ENCODE measurements around the gene ZNF691. TPM values are rescaled to one million over a fixed set of nuclear protein-coding genes. Genes with fewer than 3 reads are reported as not detected.

ZNF691 gene
- total RNA-seq, 4 donors from 2014 or later: 7.6 to 11.6 (median 9.9) TPM

DNA sequence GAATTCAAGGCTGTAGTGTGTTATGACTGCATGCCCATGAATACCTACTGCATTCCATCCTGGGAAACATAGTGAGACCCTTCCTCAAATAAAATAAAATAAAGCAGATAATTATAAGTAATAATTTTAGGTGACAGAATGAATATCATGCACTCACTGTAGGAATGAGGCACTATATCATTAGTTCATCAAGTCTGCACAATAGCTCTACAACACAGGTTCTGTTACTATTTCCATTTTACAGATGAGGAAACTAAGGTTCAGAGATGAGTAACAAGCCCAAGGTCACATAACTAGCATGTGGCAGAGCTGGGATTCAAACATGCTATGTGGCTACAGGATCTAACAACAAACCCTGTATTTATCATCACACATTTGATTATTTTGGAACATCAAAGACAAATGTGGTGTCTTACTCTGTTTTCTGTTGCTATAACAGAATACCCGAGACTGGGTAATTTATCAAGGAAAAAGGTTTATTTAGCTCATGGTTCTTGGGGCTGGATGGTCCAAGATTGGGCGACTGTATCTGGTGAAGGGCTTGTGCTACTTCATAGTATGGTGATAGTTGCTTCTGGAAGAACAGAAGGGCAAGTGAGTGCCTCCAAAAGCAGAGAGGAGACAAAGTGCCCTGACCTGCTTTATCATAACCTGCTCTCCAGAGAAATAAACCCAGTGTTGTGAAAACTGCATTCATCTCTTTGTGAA lies 4.8 kb upstream of the ZNF691 start:
- no peak for DNase-seq (ENCODE audit: low spot score in 2 of 2)
- 91 to 93% methylated on average over 2 of the region's 2 CpGs for WGBS, 2 donors
- intact Hi-C loops (cut with DNase I; ENCODE audit: low total_unique reads): no loop called here
- TF ChIP-seq POLR2A (IDR thresholded peaks at IDR 0.05): no peak
- TF ChIP-seq, protein P1, sequence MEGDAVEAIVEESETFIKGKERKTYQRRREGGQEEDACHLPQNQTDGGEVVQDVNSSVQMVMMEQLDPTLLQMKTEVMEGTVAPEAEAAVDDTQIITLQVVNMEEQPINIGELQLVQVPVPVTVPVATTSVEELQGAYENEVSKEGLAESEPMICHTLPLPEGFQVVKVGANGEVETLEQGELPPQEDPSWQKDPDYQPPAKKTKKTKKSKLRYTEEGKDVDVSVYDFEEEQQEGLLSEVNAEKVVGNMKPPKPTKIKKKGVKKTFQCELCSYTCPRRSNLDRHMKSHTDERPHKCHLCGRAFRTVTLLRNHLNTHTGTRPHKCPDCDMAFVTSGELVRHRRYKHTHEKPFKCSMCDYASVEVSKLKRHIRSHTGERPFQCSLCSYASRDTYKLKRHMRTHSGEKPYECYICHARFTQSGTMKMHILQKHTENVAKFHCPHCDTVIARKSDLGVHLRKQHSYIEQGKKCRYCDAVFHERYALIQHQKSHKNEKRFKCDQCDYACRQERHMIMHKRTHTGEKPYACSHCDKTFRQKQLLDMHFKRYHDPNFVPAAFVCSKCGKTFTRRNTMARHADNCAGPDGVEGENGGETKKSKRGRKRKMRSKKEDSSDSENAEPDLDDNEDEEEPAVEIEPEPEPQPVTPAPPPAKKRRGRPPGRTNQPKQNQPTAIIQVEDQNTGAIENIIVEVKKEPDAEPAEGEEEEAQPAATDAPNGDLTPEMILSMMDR (IDR thresholded peaks at IDR 0.05): no peak
- H3K4me3 ChIP-seq (ENCODE audit: low read depth, poor library complexity, severe bottlenecking): no peak overlapping the region

DNA sequence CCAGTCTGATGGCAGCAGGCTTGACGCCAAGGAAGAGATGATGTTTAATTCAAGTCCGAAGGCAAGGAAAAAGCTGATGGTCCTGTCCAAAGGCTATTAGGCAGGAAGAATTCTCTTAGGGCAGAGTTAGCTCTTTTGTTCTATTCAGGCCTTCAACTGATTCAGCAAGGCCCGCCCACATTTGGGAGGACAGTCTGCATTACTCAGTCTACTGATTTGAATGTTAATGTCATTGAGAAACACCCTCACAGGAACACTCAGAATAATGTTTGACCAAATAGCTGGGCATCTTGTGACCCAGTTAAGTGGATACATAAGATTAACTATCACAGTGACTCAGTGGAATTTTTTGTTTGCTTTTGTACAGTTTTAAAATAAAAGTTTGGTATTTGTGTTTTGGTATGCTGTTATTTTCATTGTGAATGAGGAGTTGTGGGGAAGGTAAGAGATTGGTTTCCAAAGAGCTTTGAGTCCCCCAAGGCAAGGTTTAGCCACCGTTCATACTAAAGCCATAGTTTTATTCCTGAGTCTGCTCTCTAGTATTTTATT lies 1.7 kb upstream of the ZNF691 start:
- WGBS, 2 donors: 88 to 94% methylated on average over 4 of the region's 4 CpGs
- H3K4me3 ChIP-seq (ENCODE audit: low read depth, poor library complexity, severe bottlenecking): no peak overlapping the region
- TF ChIP-seq, protein P1 (IDR thresholded peaks at IDR 0.05): no peak
- no peak for TF ChIP-seq POLR2A (IDR thresholded peaks at IDR 0.05)
- no peak for DNase-seq (ENCODE audit: low spot score in 2 of 2)
- intact Hi-C loops (cut with DNase I; ENCODE audit: low total_unique reads): no loop called here

DNA sequence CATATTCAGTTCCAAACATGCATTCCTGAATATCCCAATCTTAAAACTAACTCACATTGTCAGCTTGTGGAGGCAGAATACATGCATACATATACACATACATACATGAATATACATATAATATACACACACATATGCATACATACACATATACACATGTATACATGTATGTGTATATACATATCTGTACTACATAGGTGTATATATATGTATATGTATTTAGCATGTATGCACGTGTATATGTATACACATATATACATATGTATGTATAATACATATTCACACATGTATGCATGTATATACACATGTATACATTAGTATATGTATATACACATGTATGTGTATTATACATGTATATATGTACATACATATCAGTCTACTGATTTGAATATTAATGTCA lies 1.2 kb upstream of the ZNF691 start:
- TF ChIP-seq, protein P1 (IDR thresholded peaks at IDR 0.05): no peak
- no peak for TF ChIP-seq POLR2A (IDR thresholded peaks at IDR 0.05)
- intact Hi-C loops (cut with DNase I; ENCODE audit: low total_unique reads): no loop called here
- 58 to 78% methylated on average over 1 of the region's 1 CpG for WGBS, 2 donors
- H3K4me3 ChIP-seq (ENCODE audit: low read depth, poor library complexity, severe bottlenecking): no peak overlapping the region
- DNase-seq (ENCODE audit: low spot score in 2 of 2): no peak

DNA sequence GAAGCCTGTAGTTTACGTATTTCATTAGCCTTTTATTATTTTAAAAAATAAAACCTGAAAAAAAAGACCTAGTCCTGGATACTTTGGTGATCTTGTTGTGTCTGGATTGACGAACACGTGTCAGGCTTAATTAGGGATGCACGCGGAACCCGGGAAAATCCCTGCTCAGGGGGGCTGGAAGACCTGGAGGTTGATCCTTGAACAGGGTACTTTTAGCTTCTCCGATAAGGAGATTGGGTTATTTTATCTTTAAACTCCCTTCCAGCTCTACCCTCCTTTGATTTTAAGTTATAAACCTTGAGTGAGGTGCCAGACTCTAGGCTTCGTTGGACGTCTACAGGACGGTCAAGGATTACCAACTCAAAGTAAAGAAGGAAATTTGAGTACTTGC lies 552 bp upstream of the ZNF691 start:
- WGBS, 2 donors: 7% methylated on average over 10 of the region's 10 CpGs
- H3K4me3 ChIP-seq (ENCODE audit: low read depth, poor library complexity, severe bottlenecking): peak overlapping the region; percentile 17
- DNase-seq (ENCODE audit: low spot score in 2 of 2): no peak
- intact Hi-C loops (cut with DNase I; ENCODE audit: low total_unique reads): no loop called here
- TF ChIP-seq, protein P1 (IDR thresholded peaks at IDR 0.05): no peak
- TF ChIP-seq POLR2A (IDR thresholded peaks at IDR 0.05): no peak

DNA sequence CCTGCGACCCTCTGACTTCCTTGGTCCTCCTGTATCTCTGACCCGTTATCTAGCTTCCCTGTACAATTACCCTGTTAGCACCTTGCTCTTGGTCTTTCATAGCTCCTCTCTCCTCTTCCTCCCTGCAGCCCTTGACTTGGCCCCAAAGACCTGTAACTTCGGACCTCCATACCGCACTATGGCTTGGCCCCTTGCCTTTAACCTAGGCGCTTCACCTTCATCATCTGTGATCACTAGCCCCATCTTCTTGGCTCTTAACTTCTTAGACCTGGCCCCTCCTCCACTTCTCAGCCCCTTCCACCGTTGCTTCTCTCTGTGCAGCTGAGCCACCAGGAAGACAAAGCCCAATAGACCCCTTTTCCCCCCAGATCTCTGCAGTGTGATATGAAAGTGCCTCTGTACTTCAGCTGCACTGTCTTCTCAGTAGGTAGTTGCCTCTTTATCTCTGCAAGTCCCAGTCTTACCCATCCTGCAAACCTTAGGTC lies 740 bp downstream of the ZNF691 start:
- peak overlapping the region; percentile 89 for H3K4me3 ChIP-seq (ENCODE audit: low read depth, poor library complexity, severe bottlenecking)
- intact Hi-C loops (cut with DNase I; ENCODE audit: low total_unique reads): no loop called here
- DNase-seq (ENCODE audit: low spot score in 2 of 2): no peak
- TF ChIP-seq, protein P1 (IDR thresholded peaks at IDR 0.05): no peak
- TF ChIP-seq POLR2A (IDR thresholded peaks at IDR 0.05): no peak
- 4 to 6% methylated on average over 6 of the region's 6 CpGs for WGBS, 2 donors

Data from lower leg skin (tissue), 4 donors.